ENCODE data around the gene PCBD1.
"Not testable (repeated sequence)": the region's sequence is repeated elsewhere in the genome, so short reads cannot be mapped to it uniquely, and the experiment has no call there.

Gene PCBD1

GRCh38 chr10:70863470-70864160 lies 24.8 kb downstream of the PCBD1 start:
- no peak for DNase-seq (ENCODE audit: low spot score)

GRCh38 chr10:70861495-70862197 lies 26.7 kb downstream of the PCBD1 start:
- DNase-seq (ENCODE audit: low spot score) = not testable (repeated sequence)

GRCh38 chr10:70858759-70859158 lies 29.6 kb downstream of the PCBD1 start:
- no peak for DNase-seq (ENCODE audit: low spot score)

- peak; percentile 13 for DNase-seq (ENCODE audit: low spot score)
Observed at GRCh38 chr10:70856454-70856853, 31.9 kb downstream of the PCBD1 start.

GRCh38 chr10:70853457-70853856 lies 34.9 kb downstream of the PCBD1 start:
- DNase-seq (ENCODE audit: low spot score) = no peak

- no peak for DNase-seq (ENCODE audit: low spot score)
Observed at GRCh38 chr10:70853038-70853437, 35.3 kb downstream of the PCBD1 start.

GRCh38 chr10:70851597-70852475 lies 36.5 kb downstream of the PCBD1 start:
- no peak for DNase-seq (ENCODE audit: low spot score)

GRCh38 chr10:70850097-70850496 lies 38.3 kb downstream of the PCBD1 start:
- no peak for DNase-seq (ENCODE audit: low spot score)

GRCh38 chr10:70849582-70850016 lies 38.8 kb downstream of the PCBD1 start:
- DNase-seq (ENCODE audit: low spot score) = no peak

- DNase-seq (ENCODE audit: low spot score) = no peak
Observed at GRCh38 chr10:70847659-70848360, 40.6 kb downstream of the PCBD1 start.

GRCh38 chr10:70846795-70847194 lies 41.6 kb downstream of the PCBD1 start:
- no peak for DNase-seq (ENCODE audit: low spot score)

GRCh38 chr10:70845816-70846215 lies 42.5 kb downstream of the PCBD1 start:
- DNase-seq (ENCODE audit: low spot score) = no peak

GRCh38 chr10:70845256-70845655 lies 43.1 kb downstream of the PCBD1 start:
- no peak for DNase-seq (ENCODE audit: low spot score)

GRCh38 chr10:70843776-70844489 lies 44.4 kb downstream of the PCBD1 start:
- DNase-seq (ENCODE audit: low spot score) = no peak

GRCh38 chr10:70843333-70843732 lies 45.0 kb downstream of the PCBD1 start:
- no peak for DNase-seq (ENCODE audit: low spot score)

GRCh38 chr10:70840836-70841235 lies 47.5 kb downstream of the PCBD1 start:
- DNase-seq (ENCODE audit: low spot score) = no peak

GRCh38 chr10:70838270-70838805 lies 50.0 kb downstream of the PCBD1 start:
- DNase-seq (ENCODE audit: low spot score) = no peak

- no peak for DNase-seq (ENCODE audit: low spot score)
Observed at GRCh38 chr10:70837660-70838059, 50.7 kb downstream of the PCBD1 start.

GRCh38 chr10:70836319-70836718 lies 52.0 kb downstream of the PCBD1 start:
- no peak for DNase-seq (ENCODE audit: low spot score)

GRCh38 chr10:70834441-70835151 lies 53.8 kb downstream of the PCBD1 start:
- no peak for DNase-seq (ENCODE audit: low spot score)
